IMR-90 (cell line): ENCODE measurements around the gene VAMP5. TPM values are rescaled to one million over a fixed set of nuclear protein-coding genes. Genes with fewer than 3 reads are reported as not detected.

Experiments
- ATAC-seq: fragments of 200-7000 bp; cut with Tn5 transposase; 2 replicates; pipeline ENCODE4 v1.9.1; 2020; ENCODE audit warnings: low read depth, mild to moderate bottlenecking, moderate library complexity
- BruUV-seq: library from RNA; stranded (reverse); fragments of 400-500 nt; replicated peaks from 2 replicates; lab custom pipeline; 2021; lab: Mats Ljungman, UMichigan
- CTCF ChIA-PET: fragments of 300-600 bp; formaldehyde crosslinking; extraction: SDS; loops from one replicate; lab custom pipeline; 2021; ENCODE audit warnings: antibody characterized with exemption; lab: Yijun Ruan, JAX
- POLR2A ChIA-PET: fragments of 300-600 bp; sonication (Branson Sonifier 250); formaldehyde crosslinking; loops from one replicate; lab custom pipeline; 2022; ENCODE audit warnings: antibody characterized with exemption; ENCODE audit not compliant: unreplicated experiment; lab: Charles Lee
- DNase-seq: peaks from one replicate; pipeline ENCODE4 v3.0.0; 2013
- H2AFZ ChIP-seq: replicated peaks from 2 replicates; pipeline ENCODE3; 2013; ENCODE audit warnings: low read length, mild to moderate bottlenecking; ENCODE audit not compliant: poor library complexity
- H2AK5ac ChIP-seq: 2 replicates; pipeline ENCODE4 v1.6.1; 2013; ENCODE audit warnings: low read depth, low read length, inconsistent platforms
- H2AK9ac ChIP-seq: replicated peaks from 2 replicates; pipeline ENCODE3; 2013; ENCODE audit warnings: mild to moderate bottlenecking, low read depth, low read length, moderate library complexity; ENCODE audit not compliant: poor library complexity
- H2BK120ac ChIP-seq: 2 replicates; pipeline ENCODE4 v1.6.1; 2013; ENCODE audit warnings: low read depth, low read length, inconsistent platforms
- H2BK15ac ChIP-seq: 3 replicates; pipeline ENCODE4 v1.6.1; 2013; ENCODE audit warnings: low read depth, low read length, inconsistent platforms
- H2BK20ac ChIP-seq: 2 replicates; pipeline ENCODE4 v1.6.1; 2013; ENCODE audit warnings: low read depth, mild to moderate bottlenecking, inconsistent platforms, low read length, moderate library complexity
- H2BK5ac ChIP-seq: 2 replicates; pipeline ENCODE4 v1.6.1; 2013; ENCODE audit warnings: mild to moderate bottlenecking, low read depth, low read length, inconsistent platforms; ENCODE audit not compliant: poor library complexity, severe bottlenecking
- H3K14ac ChIP-seq: replicated peaks from 2 replicates; pipeline ENCODE4 v1.6.1; 2013; ENCODE audit warnings: low read depth, low read length, inconsistent platforms
- H3K18ac ChIP-seq: 2 replicates; pipeline ENCODE4 v1.6.1; 2013; ENCODE audit warnings: low read depth, low read length, control low read depth
- H3K23ac ChIP-seq: 2 replicates; pipeline ENCODE4 v1.6.1; 2013; ENCODE audit warnings: low read depth, low read length, inconsistent platforms
- H3K27ac ChIP-seq: 2 replicates; pipeline ENCODE4 v1.5.1; 2013; ENCODE audit warnings: mild to moderate bottlenecking, control low read depth, low read length; ENCODE audit not compliant: insufficient read depth
- H3K27me3 ChIP-seq: 2 replicates; pipeline ENCODE4 v1.6.1; 2013; ENCODE audit warnings: low read length; ENCODE audit not compliant: control insufficient read depth, insufficient read depth
- H3K36me3 ChIP-seq: 2 replicates; pipeline ENCODE4 v1.6.1; 2013; ENCODE audit warnings: low read length, mixed read lengths; ENCODE audit not compliant: control insufficient read depth, insufficient read depth
- H3K4ac ChIP-seq: 2 replicates; pipeline ENCODE4 v1.6.1; 2013; ENCODE audit warnings: low read depth, low read length, inconsistent platforms
- H3K4me1 ChIP-seq: 2 replicates; pipeline ENCODE4 v1.6.1; 2013; ENCODE audit warnings: low read length, mixed read lengths; ENCODE audit not compliant: control insufficient read depth, insufficient read depth
- H3K4me2 ChIP-seq: 2 replicates; pipeline ENCODE4 v1.6.1; 2013; ENCODE audit warnings: low read depth, mild to moderate bottlenecking, control low read depth, low read length, moderate library complexity
- H3K4me3 ChIP-seq: 2 replicates; pipeline ENCODE4 v1.5.1; 2013; ENCODE audit warnings: low read depth, mild to moderate bottlenecking, control low read depth, low read length, moderate library complexity; ENCODE audit not compliant: insufficient read depth
- H3K56ac ChIP-seq: 2 replicates; pipeline ENCODE4 v1.6.1; 2013; ENCODE audit warnings: low read length, inconsistent platforms; ENCODE audit not compliant: insufficient read depth; ENCODE audit errors: extremely low read depth
- H3K79me1 ChIP-seq, 2 experiments: 2 replicates each; pipeline ENCODE4 v1.6.1; 2013; ENCODE audit warnings: low read length in 2 of 2, inconsistent platforms in 1 of 2, low read depth in 1 of 2
- H3K9ac ChIP-seq: 2 replicates; pipeline ENCODE4 v1.6.1; 2013; ENCODE audit warnings: low read depth, low read length, control low read depth
- H3K9me1 ChIP-seq: 2 replicates; pipeline ENCODE4 v1.6.1; 2013; ENCODE audit warnings: low read length, inconsistent platforms; ENCODE audit not compliant: insufficient read depth
- H3K9me3 ChIP-seq: 2 replicates; pipeline ENCODE4 v1.6.1; 2013; ENCODE audit warnings: low read length; ENCODE audit not compliant: control insufficient read depth, insufficient read depth
- H4K20me1 ChIP-seq: 2 replicates; pipeline ENCODE4 v1.6.1; 2013; ENCODE audit warnings: low read length, inconsistent platforms; ENCODE audit not compliant: insufficient read depth
- H4K5ac ChIP-seq: 2 replicates; pipeline ENCODE4 v1.6.1; 2013; ENCODE audit warnings: mild to moderate bottlenecking, low read depth, low read length, control low read depth
- H4K8ac ChIP-seq, 2 experiments: 2 replicates each; pipeline ENCODE4 v1.6.1; 2013; ENCODE audit warnings: low read depth in 2 of 2, low read length in 2 of 2, control low read depth in 1 of 2, inconsistent platforms in 1 of 2
- H4K91ac ChIP-seq: 2 replicates; pipeline ENCODE4 v1.6.1; 2013; ENCODE audit warnings: low read depth, low read length, inconsistent platforms; ENCODE audit not compliant: insufficient read depth
- CEBPB ChIP-seq: IDR thresholded peaks from 2 replicates; pipeline ENCODE4 v1.6.1; 2012; ENCODE audit warnings: low read depth, low read length, improper control_type of control experiment
- CHD1 ChIP-seq: IDR thresholded peaks from 2 replicates; pipeline ENCODE4 v1.6.1; 2012; ENCODE audit warnings: low read depth, low read length, improper control_type of control experiment
- MAZ ChIP-seq: IDR thresholded peaks from 2 replicates; pipeline ENCODE4 v1.6.1; 2012; ENCODE audit warnings: low read depth, mild to moderate bottlenecking, low read length, improper control_type of control experiment, moderate library complexity, borderline replicate concordance
- NFE2L2 ChIP-seq: fragments of 150-350 bp; IDR thresholded peaks from 2 replicates; pipeline ENCODE4 v1.6.1; 2016; ENCODE audit warnings: low read depth, mild to moderate bottlenecking, low read length
- POLR2A ChIP-seq: IDR thresholded peaks from 2 replicates; pipeline ENCODE4 v1.6.1; 2012; ENCODE audit warnings: mild to moderate bottlenecking, low read depth, low read length
- RCOR1 ChIP-seq: IDR thresholded peaks from 2 replicates; pipeline ENCODE4 v1.6.1; 2012; ENCODE audit warnings: mild to moderate bottlenecking, low read length, improper control_type of control experiment; ENCODE audit not compliant: insufficient replicate concordance
- SMC3 ChIP-seq: fragments of 150-350 bp; IDR thresholded peaks from 2 replicates; pipeline ENCODE4 v1.6.1; 2016; ENCODE audit warnings: low read depth, mild to moderate bottlenecking, antibody characterized with exemption, low read length, moderate library complexity
- WGBS, 2 experiments: methylation state at CpG; one replicate each; pipeline versions ENCODE4 v1.1.5 to v1.1.7; 2013; ENCODE audit warnings: missing lambda C conversion rate in 2 of 2; ENCODE audit not compliant: insufficient read length in 1 of 2; ENCODE audit errors: extremely low coverage in 2 of 2; 5-methylcytosine and 5-hydroxymethylcytosine counted together
- dilution Hi-C: fragments of 300-500 bp; cut with HindIII; formaldehyde crosslinking; loops from one replicate; pipeline ENCODE4 v1.14.3; 2018; ENCODE audit warnings: low sequenced_read_pairs; ENCODE audit not compliant: unreplicated experiment
- in situ Hi-C: fragments of 300-500 bp; cut with MboI; formaldehyde crosslinking; loops from 3 replicates; pipeline ENCODE4 v1.14.3; 2019; ENCODE audit warnings: low sequenced_read_pairs, inconsistent platforms, mixed read lengths
- intact Hi-C: fragments of 100-400 bp; cut with micrococcal nuclease; formaldehyde crosslinking; loops from 2 replicates; pipeline ENCODE4 v1.10.0; 2022
- polyA plus RNA-seq, 3 experiments: library from polyadenylated mRNA; depleted of rRNA; stranded (reverse); fragments of >200 nt; gene quantifications; 2 replicates each; pipeline ENCODE4 v1.2.3, GENCODE V29; 2012; ENCODE audit warnings: low replicate concordance in 1 of 3
- total RNA-seq: library from RNA; depleted of rRNA; stranded (reverse); fragments of >200 nt; gene quantifications from 2 replicates; pipeline ENCODE4 v1.2.3, GENCODE V29; 2012
- TF ChIP-seq, protein P1 (sequence below): conservative IDR thresholded peaks from 2 replicates; pipeline ENCODE4 v1.5.1; 2012; ENCODE audit warnings: mild to moderate bottlenecking, low read depth, low read length, improper control_type of control experiment
- TF ChIP-seq, protein P2 (sequence below): fragments of 150-350 bp; IDR thresholded peaks from 2 replicates; pipeline ENCODE4 v1.6.1; 2016; ENCODE audit warnings: low read depth, mild to moderate bottlenecking, low read length, moderate library complexity, borderline replicate concordance

VAMP5 gene
- total and polyA plus RNA-seq, 2 of the 4 experiments (the other 2 are of a cell fraction), result 13.8 to 103 TPM

DNA sequence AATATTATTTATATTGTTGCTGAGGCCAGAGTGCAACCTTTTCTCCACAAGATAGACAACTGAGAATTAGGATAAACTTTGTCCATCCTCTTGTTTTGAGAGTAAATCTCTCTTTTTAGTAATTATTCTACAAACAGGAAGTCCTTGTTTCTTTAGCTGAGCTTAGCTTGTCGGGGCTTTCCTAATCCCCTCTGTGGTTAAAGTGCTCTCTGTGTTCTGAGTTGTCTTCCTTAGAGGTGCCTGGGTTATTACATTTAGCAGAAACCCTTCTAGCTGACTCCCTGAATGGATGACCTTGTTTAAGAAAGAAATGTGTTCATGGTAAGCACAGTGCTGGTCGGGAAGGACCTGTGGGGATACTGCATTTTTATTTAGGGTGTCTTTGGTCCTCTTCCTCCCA, 44.4 kb downstream of the VAMP5 start:
- no peak overlapping the region for H3K27ac ChIP-seq
- H3K9me3 ChIP-seq, result no peaks in the 10 kb centered on the region
- POLR2A ChIA-PET, result no interaction called here
- in situ Hi-C loops (no loop called here), intact Hi-C loops (no loop called here), dilution Hi-C loops (no loop called here)
- no peaks in the 10 kb centered on the region for H4K20me1 ChIP-seq
- H2BK120ac ChIP-seq, result no peak overlapping the region
- BruUV-seq, result no TSS peak
- no peak overlapping the region for H3K4me3 ChIP-seq
- peaks cover 62% of the 10 kb centered on the region for H3K36me3 ChIP-seq
- ATAC-seq, result no peak
- no peak for DNase-seq
- no peak overlapping the region for H2BK20ac ChIP-seq
- no peak overlapping the region for H3K56ac ChIP-seq
- no peak overlapping the region for H4K5ac ChIP-seq
- H3K9ac ChIP-seq, result no peak overlapping the region
- H3K27me3 ChIP-seq, result no peaks in the 10 kb centered on the region
- no peak overlapping the region for H3K4ac ChIP-seq
- WGBS, 2 experiments, result 100% methylated on average over 1 of the region's 2 CpGs; no CpG with 5 or more reads in 1 of the 2 experiments
- no peaks in the 10 kb centered on the region for H3K4me1 ChIP-seq
- no peak overlapping the region for H2AK9ac ChIP-seq
- TF ChIP-seq RCOR1 (no peak), MAZ (no peak), CHD1 (no peak), POLR2A (no peak), CEBPB (no peak), NFE2L2 (no peak), SMC3 (no peak)
- TF ChIP-seq, protein P1, sequence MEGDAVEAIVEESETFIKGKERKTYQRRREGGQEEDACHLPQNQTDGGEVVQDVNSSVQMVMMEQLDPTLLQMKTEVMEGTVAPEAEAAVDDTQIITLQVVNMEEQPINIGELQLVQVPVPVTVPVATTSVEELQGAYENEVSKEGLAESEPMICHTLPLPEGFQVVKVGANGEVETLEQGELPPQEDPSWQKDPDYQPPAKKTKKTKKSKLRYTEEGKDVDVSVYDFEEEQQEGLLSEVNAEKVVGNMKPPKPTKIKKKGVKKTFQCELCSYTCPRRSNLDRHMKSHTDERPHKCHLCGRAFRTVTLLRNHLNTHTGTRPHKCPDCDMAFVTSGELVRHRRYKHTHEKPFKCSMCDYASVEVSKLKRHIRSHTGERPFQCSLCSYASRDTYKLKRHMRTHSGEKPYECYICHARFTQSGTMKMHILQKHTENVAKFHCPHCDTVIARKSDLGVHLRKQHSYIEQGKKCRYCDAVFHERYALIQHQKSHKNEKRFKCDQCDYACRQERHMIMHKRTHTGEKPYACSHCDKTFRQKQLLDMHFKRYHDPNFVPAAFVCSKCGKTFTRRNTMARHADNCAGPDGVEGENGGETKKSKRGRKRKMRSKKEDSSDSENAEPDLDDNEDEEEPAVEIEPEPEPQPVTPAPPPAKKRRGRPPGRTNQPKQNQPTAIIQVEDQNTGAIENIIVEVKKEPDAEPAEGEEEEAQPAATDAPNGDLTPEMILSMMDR, result no peak
- TF ChIP-seq, protein P2, sequence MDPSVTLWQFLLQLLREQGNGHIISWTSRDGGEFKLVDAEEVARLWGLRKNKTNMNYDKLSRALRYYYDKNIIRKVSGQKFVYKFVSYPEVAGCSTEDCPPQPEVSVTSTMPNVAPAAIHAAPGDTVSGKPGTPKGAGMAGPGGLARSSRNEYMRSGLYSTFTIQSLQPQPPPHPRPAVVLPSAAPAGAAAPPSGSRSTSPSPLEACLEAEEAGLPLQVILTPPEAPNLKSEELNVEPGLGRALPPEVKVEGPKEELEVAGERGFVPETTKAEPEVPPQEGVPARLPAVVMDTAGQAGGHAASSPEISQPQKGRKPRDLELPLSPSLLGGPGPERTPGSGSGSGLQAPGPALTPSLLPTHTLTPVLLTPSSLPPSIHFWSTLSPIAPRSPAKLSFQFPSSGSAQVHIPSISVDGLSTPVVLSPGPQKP, result no peak
- no peak overlapping the region for H4K8ac ChIP-seq
- CTCF ChIA-PET, result interaction anchor here (0.6 to 1.0 kb wide), 2 partner anchors 9 to 472 kb away, joined by 3 read pairs; no protein-coding TSS in a partner anchor
- H3K14ac ChIP-seq, result no peak overlapping the region
- no peak overlapping the region for H2AK5ac ChIP-seq
- no peak overlapping the region for H2AFZ ChIP-seq
- H3K4me2 ChIP-seq, result no peak overlapping the region
- H2BK5ac ChIP-seq, result no peak overlapping the region
- H3K23ac ChIP-seq, result no peak overlapping the region
- no peak overlapping the region for H4K91ac ChIP-seq
- H3K18ac ChIP-seq, result no peak overlapping the region
- no peak overlapping the region for H2BK15ac ChIP-seq
- peaks cover 14 to 25% of the 10 kb centered on the region in 2 experiments for H3K79me1 ChIP-seq
- no peaks in the 10 kb centered on the region for H3K9me1 ChIP-seq
